Measurements from ENCODE around the gene CTSV.
"Not testable (repeated sequence)": the region's sequence is repeated elsewhere in the genome, so short reads cannot be mapped to it uniquely, and the experiment has no call there.

Gene CTSV

DNA sequence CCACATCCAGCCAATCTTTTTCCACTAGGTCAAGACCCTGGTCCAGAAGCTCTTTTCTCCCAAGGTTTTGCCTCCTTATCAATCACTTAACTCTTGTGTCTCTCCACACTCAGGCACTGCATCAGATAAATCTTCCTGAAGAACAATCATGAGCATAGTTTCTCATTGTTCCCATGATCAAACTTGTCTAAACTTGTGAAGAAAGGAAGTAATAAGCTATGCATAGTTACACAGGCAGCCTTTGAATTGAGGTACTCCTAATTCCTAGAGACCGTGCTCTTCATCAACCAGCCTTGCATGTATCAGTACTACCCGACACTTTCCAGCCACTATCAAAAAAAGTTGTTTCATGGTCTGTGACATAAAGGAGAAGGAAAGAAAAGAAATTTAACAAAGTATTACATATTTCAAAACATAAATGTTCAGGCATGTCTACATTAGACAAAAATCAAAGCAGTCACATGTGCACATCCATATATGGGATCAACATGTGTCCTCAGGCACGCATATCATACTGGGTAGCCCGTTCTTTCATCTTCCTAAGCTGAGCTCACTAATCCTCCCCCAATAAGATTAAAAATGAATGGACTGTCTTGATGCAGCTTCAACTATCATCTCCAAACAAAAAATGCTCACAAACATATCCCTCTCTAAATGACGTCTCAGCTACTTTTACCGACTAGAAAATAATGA, 41.8 kb downstream of the CTSV start:
- not testable (repeated sequence) for H3K27ac ChIP-seq

DNA sequence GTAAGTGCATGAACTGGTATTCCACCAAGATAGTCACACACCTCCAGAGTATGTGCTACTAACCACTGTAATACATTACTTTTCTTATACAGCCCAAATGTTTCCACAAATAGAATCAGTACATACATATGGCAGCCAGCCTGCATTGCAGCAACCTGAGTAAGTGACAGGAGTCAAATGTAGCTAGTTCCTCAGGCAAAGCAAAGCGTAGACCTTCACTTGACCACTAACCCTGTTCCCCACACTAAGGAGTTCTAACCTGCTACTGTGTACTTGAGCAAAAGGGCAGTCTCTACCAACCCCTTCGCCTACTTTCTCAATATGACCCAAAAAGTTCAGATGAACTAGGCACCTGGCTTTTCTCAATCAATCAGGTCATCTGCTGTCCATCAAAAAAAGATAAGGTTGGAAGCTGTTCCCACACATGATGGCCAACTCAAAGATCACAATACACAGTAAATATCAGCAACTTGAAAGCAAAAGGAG, 44.4 kb downstream of the CTSV start:
- H3K27ac ChIP-seq = not testable (repeated sequence)

DNA sequence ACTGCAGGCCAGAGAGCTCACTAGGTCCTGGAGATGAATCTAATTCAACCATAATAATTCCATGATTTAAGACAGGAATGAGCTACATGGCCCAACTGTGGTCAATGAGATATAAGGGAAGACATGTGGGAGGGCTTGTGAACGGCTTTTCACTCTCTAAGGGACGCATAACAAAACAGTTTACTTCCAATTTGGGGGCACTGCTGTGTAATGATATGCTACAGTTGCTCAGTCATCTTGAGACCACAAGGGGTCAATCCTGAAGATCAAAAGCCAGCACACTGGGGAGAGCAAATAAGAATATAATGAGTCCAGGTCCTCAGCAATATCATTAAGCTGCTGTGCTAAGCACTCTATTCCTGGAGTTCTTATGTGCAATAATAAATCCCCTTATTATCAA, 46.6 kb downstream of the CTSV start:
- not testable (repeated sequence) for H3K27ac ChIP-seq

DNA sequence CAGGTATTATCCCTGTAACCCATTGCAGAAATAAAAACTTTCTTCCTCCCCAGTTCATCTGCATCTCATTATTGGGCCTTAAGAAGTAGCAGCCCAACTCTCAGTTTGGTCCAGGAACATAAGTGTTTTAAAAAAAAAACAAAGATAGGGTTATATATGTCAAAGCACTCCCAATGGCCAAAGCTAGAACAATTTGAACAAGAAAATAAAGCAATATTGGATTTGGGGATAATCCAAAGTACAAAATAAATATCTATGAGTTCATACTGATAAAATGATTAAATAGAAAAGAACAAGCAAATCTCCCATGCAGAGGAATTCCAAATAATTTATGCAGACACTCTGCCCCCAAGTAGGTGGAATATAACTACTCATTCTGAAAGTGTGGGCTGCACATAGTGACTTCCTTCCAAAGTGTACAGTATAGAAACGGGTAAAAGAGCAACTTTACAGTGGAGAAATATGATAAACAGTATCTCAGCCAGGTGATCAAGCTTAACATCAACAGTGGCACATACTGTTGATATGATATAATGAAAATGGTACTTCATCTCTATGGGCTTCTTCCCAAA, 49.1 kb downstream of the CTSV start:
- H3K27ac ChIP-seq = not testable (repeated sequence)

DNA sequence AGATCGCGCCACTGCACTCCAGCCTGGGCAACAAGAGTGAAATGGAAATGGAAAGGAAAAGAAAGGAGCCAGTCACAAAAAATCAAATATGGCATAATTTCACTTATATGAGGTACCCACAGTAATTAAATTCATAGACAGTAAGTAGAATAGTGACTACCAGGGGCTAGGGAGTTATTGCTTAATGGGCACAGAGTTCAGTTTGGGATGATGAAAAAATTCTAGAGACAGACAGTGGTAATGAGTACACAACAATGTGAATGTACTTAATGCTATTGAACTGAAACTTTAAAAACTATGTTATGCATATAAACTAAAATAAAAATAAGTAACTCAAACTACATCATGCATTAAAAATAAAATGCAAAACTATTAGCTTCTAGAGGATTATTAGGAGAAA, 54.1 kb downstream of the CTSV start:
- H3K27ac ChIP-seq = not testable (repeated sequence)

DNA sequence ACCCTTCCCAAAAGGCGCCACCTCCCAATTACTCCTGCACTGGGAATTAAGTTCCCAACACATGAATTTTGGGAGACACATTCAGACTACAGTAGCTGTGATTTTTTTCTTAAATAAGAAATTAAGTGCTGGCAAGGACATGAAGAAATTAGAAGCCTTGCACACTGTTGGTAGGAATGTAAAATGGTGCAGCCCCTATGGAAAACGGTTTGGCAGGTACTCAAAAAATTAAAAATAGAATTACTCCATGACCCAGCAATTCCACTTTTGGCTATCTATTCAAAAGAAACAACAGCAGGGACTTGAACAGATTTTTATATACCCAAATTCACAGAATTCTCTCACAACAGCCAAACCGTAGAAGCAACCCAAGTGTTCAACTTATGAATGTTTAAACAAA, 54.8 kb downstream of the CTSV start:
- not testable (repeated sequence) for H3K27ac ChIP-seq

DNA sequence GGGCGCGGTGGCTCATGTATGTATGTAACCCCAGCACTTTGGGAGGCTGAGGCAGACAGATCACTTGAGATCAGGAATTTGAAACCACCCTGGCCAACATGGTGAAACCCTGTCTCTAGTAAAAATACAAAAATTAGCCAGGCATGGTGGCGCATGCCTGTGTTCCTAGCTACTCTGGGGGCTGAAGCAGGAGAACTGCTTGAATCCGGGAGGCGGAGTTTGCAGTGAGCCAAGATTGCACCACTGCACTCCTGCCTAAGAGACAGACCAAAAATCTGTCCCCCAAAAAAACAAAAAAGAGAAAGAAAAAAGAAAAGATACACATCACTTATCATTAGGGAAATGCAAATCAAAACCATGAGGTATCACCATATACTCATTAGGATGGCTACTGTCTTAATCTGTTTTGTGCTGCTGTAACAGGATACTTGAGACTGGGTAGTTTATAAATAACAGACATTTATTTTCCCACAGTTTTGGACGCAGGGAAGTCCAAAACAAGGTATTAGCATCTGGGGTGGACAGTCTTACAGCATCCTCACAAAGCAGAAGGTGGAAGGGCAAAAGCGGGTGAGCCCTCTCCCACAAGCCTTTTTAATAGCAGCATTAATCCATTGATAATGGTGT, 55.3 kb downstream of the CTSV start:
- H3K27ac ChIP-seq = not testable (repeated sequence)

All from 22Rv1 (cell line).